IMR-90 (cell line): ENCODE measurements around the gene SORD. TPM values are rescaled to one million over a fixed set of nuclear protein-coding genes. Genes with fewer than 3 reads are reported as not detected.

Experiments
- ATAC-seq: fragments of 200-7000 bp; cut with Tn5 transposase; 2 replicates; pipeline ENCODE4 v1.9.1; 2020; ENCODE audit warnings: low read depth, mild to moderate bottlenecking, moderate library complexity
- BruUV-seq: library from RNA; stranded (reverse); fragments of 400-500 nt; replicated peaks from 2 replicates; lab custom pipeline; 2021; lab: Mats Ljungman, UMichigan
- CTCF ChIA-PET: fragments of 300-600 bp; formaldehyde crosslinking; extraction: SDS; loops from one replicate; lab custom pipeline; 2021; ENCODE audit warnings: antibody characterized with exemption; lab: Yijun Ruan, JAX
- POLR2A ChIA-PET: fragments of 300-600 bp; sonication (Branson Sonifier 250); formaldehyde crosslinking; loops from one replicate; lab custom pipeline; 2022; ENCODE audit warnings: antibody characterized with exemption; ENCODE audit not compliant: unreplicated experiment; lab: Charles Lee
- DNase-seq: peaks from one replicate; pipeline ENCODE4 v3.0.0; 2013
- H2AFZ ChIP-seq: replicated peaks from 2 replicates; pipeline ENCODE3; 2013; ENCODE audit warnings: low read length, mild to moderate bottlenecking; ENCODE audit not compliant: poor library complexity
- H2AK5ac ChIP-seq: 2 replicates; pipeline ENCODE4 v1.6.1; 2013; ENCODE audit warnings: low read depth, low read length, inconsistent platforms
- H2AK9ac ChIP-seq: replicated peaks from 2 replicates; pipeline ENCODE3; 2013; ENCODE audit warnings: mild to moderate bottlenecking, low read depth, low read length, moderate library complexity; ENCODE audit not compliant: poor library complexity
- H2BK120ac ChIP-seq: 2 replicates; pipeline ENCODE4 v1.6.1; 2013; ENCODE audit warnings: low read depth, low read length, inconsistent platforms
- H2BK15ac ChIP-seq: 3 replicates; pipeline ENCODE4 v1.6.1; 2013; ENCODE audit warnings: low read depth, low read length, inconsistent platforms
- H2BK20ac ChIP-seq: 2 replicates; pipeline ENCODE4 v1.6.1; 2013; ENCODE audit warnings: low read depth, mild to moderate bottlenecking, inconsistent platforms, low read length, moderate library complexity
- H2BK5ac ChIP-seq: 2 replicates; pipeline ENCODE4 v1.6.1; 2013; ENCODE audit warnings: mild to moderate bottlenecking, low read depth, low read length, inconsistent platforms; ENCODE audit not compliant: poor library complexity, severe bottlenecking
- H3K14ac ChIP-seq: replicated peaks from 2 replicates; pipeline ENCODE4 v1.6.1; 2013; ENCODE audit warnings: low read depth, low read length, inconsistent platforms
- H3K18ac ChIP-seq: 2 replicates; pipeline ENCODE4 v1.6.1; 2013; ENCODE audit warnings: low read depth, low read length, control low read depth
- H3K23ac ChIP-seq: 2 replicates; pipeline ENCODE4 v1.6.1; 2013; ENCODE audit warnings: low read depth, low read length, inconsistent platforms
- H3K27ac ChIP-seq: 2 replicates; pipeline ENCODE4 v1.5.1; 2013; ENCODE audit warnings: mild to moderate bottlenecking, control low read depth, low read length; ENCODE audit not compliant: insufficient read depth
- H3K27me3 ChIP-seq: 2 replicates; pipeline ENCODE4 v1.6.1; 2013; ENCODE audit warnings: low read length; ENCODE audit not compliant: control insufficient read depth, insufficient read depth
- H3K36me3 ChIP-seq: 2 replicates; pipeline ENCODE4 v1.6.1; 2013; ENCODE audit warnings: low read length, mixed read lengths; ENCODE audit not compliant: control insufficient read depth, insufficient read depth
- H3K4ac ChIP-seq: 2 replicates; pipeline ENCODE4 v1.6.1; 2013; ENCODE audit warnings: low read depth, low read length, inconsistent platforms
- H3K4me1 ChIP-seq: 2 replicates; pipeline ENCODE4 v1.6.1; 2013; ENCODE audit warnings: low read length, mixed read lengths; ENCODE audit not compliant: control insufficient read depth, insufficient read depth
- H3K4me2 ChIP-seq: 2 replicates; pipeline ENCODE4 v1.6.1; 2013; ENCODE audit warnings: low read depth, mild to moderate bottlenecking, control low read depth, low read length, moderate library complexity
- H3K4me3 ChIP-seq: 2 replicates; pipeline ENCODE4 v1.5.1; 2013; ENCODE audit warnings: low read depth, mild to moderate bottlenecking, control low read depth, low read length, moderate library complexity; ENCODE audit not compliant: insufficient read depth
- H3K56ac ChIP-seq: 2 replicates; pipeline ENCODE4 v1.6.1; 2013; ENCODE audit warnings: low read length, inconsistent platforms; ENCODE audit not compliant: insufficient read depth; ENCODE audit errors: extremely low read depth
- H3K79me1 ChIP-seq, 2 experiments: 2 replicates each; pipeline ENCODE4 v1.6.1; 2013; ENCODE audit warnings: low read length in 2 of 2, inconsistent platforms in 1 of 2, low read depth in 1 of 2
- H3K9ac ChIP-seq: 2 replicates; pipeline ENCODE4 v1.6.1; 2013; ENCODE audit warnings: low read depth, low read length, control low read depth
- H3K9me1 ChIP-seq: 2 replicates; pipeline ENCODE4 v1.6.1; 2013; ENCODE audit warnings: low read length, inconsistent platforms; ENCODE audit not compliant: insufficient read depth
- H3K9me3 ChIP-seq: 2 replicates; pipeline ENCODE4 v1.6.1; 2013; ENCODE audit warnings: low read length; ENCODE audit not compliant: control insufficient read depth, insufficient read depth
- H4K20me1 ChIP-seq: 2 replicates; pipeline ENCODE4 v1.6.1; 2013; ENCODE audit warnings: low read length, inconsistent platforms; ENCODE audit not compliant: insufficient read depth
- H4K5ac ChIP-seq: 2 replicates; pipeline ENCODE4 v1.6.1; 2013; ENCODE audit warnings: mild to moderate bottlenecking, low read depth, low read length, control low read depth
- H4K8ac ChIP-seq, 2 experiments: 2 replicates each; pipeline ENCODE4 v1.6.1; 2013; ENCODE audit warnings: low read depth in 2 of 2, low read length in 2 of 2, control low read depth in 1 of 2, inconsistent platforms in 1 of 2
- H4K91ac ChIP-seq: 2 replicates; pipeline ENCODE4 v1.6.1; 2013; ENCODE audit warnings: low read depth, low read length, inconsistent platforms; ENCODE audit not compliant: insufficient read depth
- BHLHE40 ChIP-seq: fragments of 150-350 bp; IDR thresholded peaks from 2 replicates; pipeline ENCODE4 v1.6.1; 2016; ENCODE audit warnings: mild to moderate bottlenecking, low read depth, low read length
- CEBPB ChIP-seq: IDR thresholded peaks from 2 replicates; pipeline ENCODE4 v1.6.1; 2012; ENCODE audit warnings: low read depth, low read length, improper control_type of control experiment
- CHD1 ChIP-seq: IDR thresholded peaks from 2 replicates; pipeline ENCODE4 v1.6.1; 2012; ENCODE audit warnings: low read depth, low read length, improper control_type of control experiment
- ELK1 ChIP-seq: fragments of 150-350 bp; IDR thresholded peaks from 2 replicates; pipeline ENCODE4 v1.6.1; 2016; ENCODE audit warnings: low read depth, mild to moderate bottlenecking, low read length, moderate library complexity, borderline replicate concordance
- FOS ChIP-seq: fragments of 150-350 bp; IDR thresholded peaks from 2 replicates; pipeline ENCODE4 v1.6.1; 2016; ENCODE audit warnings: low read depth, low read length
- MAFK ChIP-seq: IDR thresholded peaks from 2 replicates; pipeline ENCODE4 v1.6.1; 2012; ENCODE audit warnings: low read depth, low read length, improper control_type of control experiment
- MAZ ChIP-seq: IDR thresholded peaks from 2 replicates; pipeline ENCODE4 v1.6.1; 2012; ENCODE audit warnings: low read depth, mild to moderate bottlenecking, low read length, improper control_type of control experiment, moderate library complexity, borderline replicate concordance
- MXI1 ChIP-seq: IDR thresholded peaks from 2 replicates; pipeline ENCODE4 v1.6.1; 2012; ENCODE audit warnings: low read depth, mild to moderate bottlenecking, low read length, moderate library complexity, borderline replicate concordance
- NFE2L2 ChIP-seq: fragments of 150-350 bp; IDR thresholded peaks from 2 replicates; pipeline ENCODE4 v1.6.1; 2016; ENCODE audit warnings: low read depth, mild to moderate bottlenecking, low read length
- POLR2A ChIP-seq: IDR thresholded peaks from 2 replicates; pipeline ENCODE4 v1.6.1; 2012; ENCODE audit warnings: mild to moderate bottlenecking, low read depth, low read length
- RAD21 ChIP-seq: IDR thresholded peaks from 2 replicates; pipeline ENCODE4 v1.6.1; 2012; ENCODE audit warnings: low read length, improper control_type of control experiment
- RCOR1 ChIP-seq: IDR thresholded peaks from 2 replicates; pipeline ENCODE4 v1.6.1; 2012; ENCODE audit warnings: mild to moderate bottlenecking, low read length, improper control_type of control experiment; ENCODE audit not compliant: insufficient replicate concordance
- RFX5 ChIP-seq: IDR thresholded peaks from 2 replicates; pipeline ENCODE4 v1.8.0; 2012; ENCODE audit warnings: low read depth, mild to moderate bottlenecking, low read length, moderate library complexity
- SMC3 ChIP-seq: fragments of 150-350 bp; IDR thresholded peaks from 2 replicates; pipeline ENCODE4 v1.6.1; 2016; ENCODE audit warnings: low read depth, mild to moderate bottlenecking, antibody characterized with exemption, low read length, moderate library complexity
- USF2 ChIP-seq: fragments of 150-350 bp; IDR thresholded peaks from 2 replicates; pipeline ENCODE4 v1.6.1; 2017; ENCODE audit warnings: mild to moderate bottlenecking, antibody characterized with exemption, low read length, low read depth
- WGBS, 2 experiments: methylation state at CpG; one replicate each; pipeline versions ENCODE4 v1.1.5 to v1.1.7; 2013; ENCODE audit warnings: missing lambda C conversion rate in 2 of 2; ENCODE audit not compliant: insufficient read length in 1 of 2; ENCODE audit errors: extremely low coverage in 2 of 2; 5-methylcytosine and 5-hydroxymethylcytosine counted together
- dilution Hi-C: fragments of 300-500 bp; cut with HindIII; formaldehyde crosslinking; loops from one replicate; pipeline ENCODE4 v1.14.3; 2018; ENCODE audit warnings: low sequenced_read_pairs; ENCODE audit not compliant: unreplicated experiment
- in situ Hi-C: fragments of 300-500 bp; cut with MboI; formaldehyde crosslinking; loops from 3 replicates; pipeline ENCODE4 v1.14.3; 2019; ENCODE audit warnings: low sequenced_read_pairs, inconsistent platforms, mixed read lengths
- intact Hi-C: fragments of 100-400 bp; cut with micrococcal nuclease; formaldehyde crosslinking; loops from 2 replicates; pipeline ENCODE4 v1.10.0; 2022
- polyA plus RNA-seq, 3 experiments: library from polyadenylated mRNA; depleted of rRNA; stranded (reverse); fragments of >200 nt; gene quantifications; 2 replicates each; pipeline ENCODE4 v1.2.3, GENCODE V29; 2012; ENCODE audit warnings: low replicate concordance in 1 of 3
- total RNA-seq: library from RNA; depleted of rRNA; stranded (reverse); fragments of >200 nt; gene quantifications from 2 replicates; pipeline ENCODE4 v1.2.3, GENCODE V29; 2012
- TF ChIP-seq, protein P1 (sequence below): conservative IDR thresholded peaks from 2 replicates; pipeline ENCODE4 v1.5.1; 2012; ENCODE audit warnings: mild to moderate bottlenecking, low read depth, low read length, improper control_type of control experiment

SORD gene
- total and polyA plus RNA-seq, 2 of the 4 experiments (the other 2 are of a cell fraction) = 27.6 to 34.2 TPM

DNA sequence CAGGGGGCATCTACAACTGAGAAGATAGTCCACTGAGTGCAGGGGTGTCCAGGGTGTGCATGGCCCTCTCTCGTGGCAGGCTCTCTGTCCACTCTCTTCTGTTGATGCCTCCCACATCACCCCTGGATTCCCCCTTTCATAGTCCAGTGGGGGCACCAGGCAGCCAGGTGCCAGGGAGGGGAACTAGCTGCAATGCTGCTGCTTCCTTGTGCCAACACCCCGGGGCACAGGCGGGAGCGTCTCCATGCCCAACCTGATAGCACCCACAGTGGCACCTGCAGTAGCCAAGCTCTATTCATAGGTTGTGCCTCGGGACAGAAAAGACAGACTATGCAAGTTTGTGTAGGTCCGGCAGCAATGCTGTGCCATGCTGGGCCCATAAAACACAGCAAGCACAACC is 79.2 kb downstream of the SORD start:
- H3K14ac ChIP-seq = no peak overlapping the region
- dilution Hi-C loops = no loop called here

More for the DNA sequence above, 79.2 kb downstream of the SORD start:
- H2BK15ac ChIP-seq = no peak overlapping the region
- H3K36me3 ChIP-seq = no peaks in the 10 kb centered on the region
- H3K27me3 ChIP-seq = peaks cover 61% of the 10 kb centered on the region
- H2BK5ac ChIP-seq = no peak overlapping the region
- no peak overlapping the region for H3K23ac ChIP-seq
- H4K8ac ChIP-seq = no peak overlapping the region
- H3K4ac ChIP-seq = no peak overlapping the region
- H4K91ac ChIP-seq = no peak overlapping the region
- H3K4me3 ChIP-seq = no peak overlapping the region
- ChIA-PET CTCF (no interaction called here), POLR2A (no interaction called here)
- no peak overlapping the region for H3K9ac ChIP-seq
- H2BK120ac ChIP-seq = no peak overlapping the region
- in situ Hi-C loops (no loop called here), intact Hi-C loops (no loop called here)
- H3K9me3 ChIP-seq = no peaks in the 10 kb centered on the region
- no peak overlapping the region for H4K5ac ChIP-seq
- WGBS, 2 experiments = 80% methylated on average over 4 of the region's 6 CpGs; no CpG with 5 or more reads in 1 of the 2 experiments
- DNase-seq (no peak), ATAC-seq (no peak)
- H3K4me2 ChIP-seq = no peak overlapping the region
- no peaks in the 10 kb centered on the region for H3K4me1 ChIP-seq
- H3K9me1 ChIP-seq = no peaks in the 10 kb centered on the region
- H3K79me1 ChIP-seq = no peaks in the 10 kb centered on the region
- no peak overlapping the region for H3K56ac ChIP-seq
- no peaks in the 10 kb centered on the region for H4K20me1 ChIP-seq
- no peak overlapping the region for H2AK9ac ChIP-seq
- no peak for TF ChIP-seq RFX5
- no peak for TF ChIP-seq MAZ
- TF ChIP-seq, protein P1, sequence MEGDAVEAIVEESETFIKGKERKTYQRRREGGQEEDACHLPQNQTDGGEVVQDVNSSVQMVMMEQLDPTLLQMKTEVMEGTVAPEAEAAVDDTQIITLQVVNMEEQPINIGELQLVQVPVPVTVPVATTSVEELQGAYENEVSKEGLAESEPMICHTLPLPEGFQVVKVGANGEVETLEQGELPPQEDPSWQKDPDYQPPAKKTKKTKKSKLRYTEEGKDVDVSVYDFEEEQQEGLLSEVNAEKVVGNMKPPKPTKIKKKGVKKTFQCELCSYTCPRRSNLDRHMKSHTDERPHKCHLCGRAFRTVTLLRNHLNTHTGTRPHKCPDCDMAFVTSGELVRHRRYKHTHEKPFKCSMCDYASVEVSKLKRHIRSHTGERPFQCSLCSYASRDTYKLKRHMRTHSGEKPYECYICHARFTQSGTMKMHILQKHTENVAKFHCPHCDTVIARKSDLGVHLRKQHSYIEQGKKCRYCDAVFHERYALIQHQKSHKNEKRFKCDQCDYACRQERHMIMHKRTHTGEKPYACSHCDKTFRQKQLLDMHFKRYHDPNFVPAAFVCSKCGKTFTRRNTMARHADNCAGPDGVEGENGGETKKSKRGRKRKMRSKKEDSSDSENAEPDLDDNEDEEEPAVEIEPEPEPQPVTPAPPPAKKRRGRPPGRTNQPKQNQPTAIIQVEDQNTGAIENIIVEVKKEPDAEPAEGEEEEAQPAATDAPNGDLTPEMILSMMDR = no peak
- no peak for TF ChIP-seq NFE2L2
- TF ChIP-seq CEBPB = no peak
- no peak for TF ChIP-seq RCOR1
- no peak for TF ChIP-seq ELK1
- TF ChIP-seq RAD21 = no peak
- no peak for TF ChIP-seq CHD1
- no peak for TF ChIP-seq SMC3
- no peak for TF ChIP-seq MXI1
- no peak for TF ChIP-seq USF2
- no peak for TF ChIP-seq BHLHE40
- TF ChIP-seq FOS = no peak
- TF ChIP-seq POLR2A = no peak
- TF ChIP-seq MAFK = no peak
- H2BK20ac ChIP-seq = no peak overlapping the region
- H2AFZ ChIP-seq = no peak overlapping the region
- no peak overlapping the region for H3K27ac ChIP-seq
- BruUV-seq = no TSS peak
- H3K18ac ChIP-seq = no peak overlapping the region
- H2AK5ac ChIP-seq = no peak overlapping the region
